Suprapubic skin (tissue), 4 donors: ENCODE measurements around the gene PAXX. TPM values are rescaled to one million over a fixed set of nuclear protein-coding genes. Genes with fewer than 3 reads are reported as not detected.
A peak's percentile ranks its signal among the peaks of the same experiment; 100 is the strongest.

Source experiments
- DNase-seq, 2 donors: peaks; one replicate each; pipeline ENCODE4 v3.0.0-alpha.2; 2019; ENCODE audit warnings: low spot score in 2 of 2
- H3K27ac ChIP-seq: fragments of 200-600 bp; sonication (generic); one replicate; pipeline ENCODE4 v1.5.1; 2019
- H3K27me3 ChIP-seq: fragments of 200-600 bp; sonication (generic); one replicate; pipeline ENCODE4 v1.5.1; 2019
- H3K36me3 ChIP-seq: fragments of 200-600 bp; sonication (generic); one replicate; pipeline ENCODE4 v1.5.1; 2019
- H3K4me1 ChIP-seq: fragments of 200-600 bp; sonication (generic); one replicate; pipeline ENCODE4 v1.5.1; 2019
- H3K4me3 ChIP-seq: fragments of 200-600 bp; sonication (generic); one replicate; pipeline ENCODE4 v1.5.1; 2019; ENCODE audit warnings: mild to moderate bottlenecking
- H3K9me3 ChIP-seq: fragments of 200-600 bp; sonication (generic); one replicate; pipeline ENCODE4 v1.5.1; 2019
- EP300 ChIP-seq: sonication (generic); formaldehyde crosslinking; IDR thresholded peaks from one replicate; pipeline ENCODE4 v1.6.1; 2017; ENCODE audit warnings: antibody characterized with exemption
- POLR2A ChIP-seq, 2 donors: fragments of 450-650 bp; IDR thresholded peaks; one replicate each; pipeline ENCODE4 v1.6.1; 2017; ENCODE audit warnings: antibody characterized with exemption in 2 of 2, mild to moderate bottlenecking in 2 of 2, moderate library complexity in 2 of 2
- POLR2AphosphoS5 ChIP-seq, 3 donors: sonication (generic); formaldehyde crosslinking; IDR thresholded peaks; one replicate each; pipeline ENCODE4 v1.6.1; 2017; ENCODE audit warnings: antibody characterized with exemption in 3 of 3
- WGBS: methylation state at CpG from one replicate; pipeline ENCODE4 v1.1.5; 2018; 5-methylcytosine and 5-hydroxymethylcytosine counted together
- total RNA-seq, 4 donors: library from RNA; depleted of rRNA; stranded (reverse); fragments of >200 nt; gene quantifications; one replicate each; pipeline ENCODE4 v1.1.0, GENCODE V29; 2016
- TF ChIP-seq, protein P1 (sequence below), 2 donors: fragments of 200-600 bp in 1 of 2; fragments of 450-650 bp in 1 of 2; sonication (generic) in 1 of 2; IDR thresholded peaks; one replicate each; pipeline ENCODE4 v1.5.1; 2016 to 2019; ENCODE audit warnings: antibody characterized with exemption in 2 of 2, mild to moderate bottlenecking in 1 of 2, moderate library complexity in 1 of 2

The PAXX gene
- total RNA-seq, result 10 to 100 TPM; 43.2 to 68.6 (median 61.5) TPM

GRCh38 chr9:136991993-136992818 lies at the start of gene PAXX:
Gene PAXX, plus strand, starts transcription at chr9:136992422. Its CDS starts 22 bp downstream, at chr9:136992444.
- Histone ChIP-seq H3K27ac (peak within 1 kb of the TSS; percentile 82), H3K4me3 (peak within 1 kb of the TSS; percentile 82), H3K9me3 (no peaks in the 10 kb centered on the region), H3K4me1 (peaks cover 56% of the 10 kb centered on the region), H3K36me3 (no peaks in the 10 kb centered on the region), H3K27me3 (no peaks in the 10 kb centered on the region)
- peak; percentile 92 to 93 for DNase-seq
- TF ChIP-seq EP300, result no peak
- no peak for TF ChIP-seq POLR2AphosphoS5 (IDR thresholded peaks at IDR 0.05)
- no peak for TF ChIP-seq POLR2A (IDR thresholded peaks at IDR 0.05)
- TF ChIP-seq, protein P1, sequence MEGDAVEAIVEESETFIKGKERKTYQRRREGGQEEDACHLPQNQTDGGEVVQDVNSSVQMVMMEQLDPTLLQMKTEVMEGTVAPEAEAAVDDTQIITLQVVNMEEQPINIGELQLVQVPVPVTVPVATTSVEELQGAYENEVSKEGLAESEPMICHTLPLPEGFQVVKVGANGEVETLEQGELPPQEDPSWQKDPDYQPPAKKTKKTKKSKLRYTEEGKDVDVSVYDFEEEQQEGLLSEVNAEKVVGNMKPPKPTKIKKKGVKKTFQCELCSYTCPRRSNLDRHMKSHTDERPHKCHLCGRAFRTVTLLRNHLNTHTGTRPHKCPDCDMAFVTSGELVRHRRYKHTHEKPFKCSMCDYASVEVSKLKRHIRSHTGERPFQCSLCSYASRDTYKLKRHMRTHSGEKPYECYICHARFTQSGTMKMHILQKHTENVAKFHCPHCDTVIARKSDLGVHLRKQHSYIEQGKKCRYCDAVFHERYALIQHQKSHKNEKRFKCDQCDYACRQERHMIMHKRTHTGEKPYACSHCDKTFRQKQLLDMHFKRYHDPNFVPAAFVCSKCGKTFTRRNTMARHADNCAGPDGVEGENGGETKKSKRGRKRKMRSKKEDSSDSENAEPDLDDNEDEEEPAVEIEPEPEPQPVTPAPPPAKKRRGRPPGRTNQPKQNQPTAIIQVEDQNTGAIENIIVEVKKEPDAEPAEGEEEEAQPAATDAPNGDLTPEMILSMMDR (IDR thresholded peaks at IDR 0.05), result no peak
- WGBS, result under 1% methylated on average over 26 of the region's 92 CpGs

DNA sequence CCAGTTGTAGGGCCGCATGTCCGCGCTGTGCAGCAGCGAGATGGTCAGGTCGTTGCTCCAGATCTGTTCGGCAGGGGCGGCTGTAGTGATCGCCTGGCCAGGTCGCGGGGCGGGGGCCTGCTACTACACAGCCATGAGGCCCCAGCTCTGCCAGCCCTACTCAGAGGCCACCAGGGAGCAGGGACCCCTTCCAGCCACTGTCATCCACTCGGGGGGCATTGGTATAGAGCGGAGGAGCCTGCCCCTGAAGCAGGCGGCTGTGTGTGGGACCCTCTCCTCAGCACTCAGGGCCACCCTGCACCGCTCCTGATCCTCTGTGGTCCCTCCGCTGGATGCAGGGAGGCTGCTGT lies 49.4 kb upstream of the PAXX start:
- Histone ChIP-seq H3K27ac (no peak overlapping the region), H3K9me3 (no peaks in the 10 kb centered on the region), H3K4me3 (peak overlapping the region; percentile 83), H3K27me3 (no peaks in the 10 kb centered on the region), H3K4me1 (peaks cover 29% of the 10 kb centered on the region), H3K36me3 (peaks cover 40% of the 10 kb centered on the region)
- peak; percentile 63 to 76 for DNase-seq
- TF ChIP-seq POLR2A (IDR thresholded peaks at IDR 0.05) (no peak), POLR2AphosphoS5 (IDR thresholded peaks at IDR 0.05) (no peak), EP300 (no peak)
- 96% methylated on average over 12 of the region's 16 CpGs for WGBS

DNA sequence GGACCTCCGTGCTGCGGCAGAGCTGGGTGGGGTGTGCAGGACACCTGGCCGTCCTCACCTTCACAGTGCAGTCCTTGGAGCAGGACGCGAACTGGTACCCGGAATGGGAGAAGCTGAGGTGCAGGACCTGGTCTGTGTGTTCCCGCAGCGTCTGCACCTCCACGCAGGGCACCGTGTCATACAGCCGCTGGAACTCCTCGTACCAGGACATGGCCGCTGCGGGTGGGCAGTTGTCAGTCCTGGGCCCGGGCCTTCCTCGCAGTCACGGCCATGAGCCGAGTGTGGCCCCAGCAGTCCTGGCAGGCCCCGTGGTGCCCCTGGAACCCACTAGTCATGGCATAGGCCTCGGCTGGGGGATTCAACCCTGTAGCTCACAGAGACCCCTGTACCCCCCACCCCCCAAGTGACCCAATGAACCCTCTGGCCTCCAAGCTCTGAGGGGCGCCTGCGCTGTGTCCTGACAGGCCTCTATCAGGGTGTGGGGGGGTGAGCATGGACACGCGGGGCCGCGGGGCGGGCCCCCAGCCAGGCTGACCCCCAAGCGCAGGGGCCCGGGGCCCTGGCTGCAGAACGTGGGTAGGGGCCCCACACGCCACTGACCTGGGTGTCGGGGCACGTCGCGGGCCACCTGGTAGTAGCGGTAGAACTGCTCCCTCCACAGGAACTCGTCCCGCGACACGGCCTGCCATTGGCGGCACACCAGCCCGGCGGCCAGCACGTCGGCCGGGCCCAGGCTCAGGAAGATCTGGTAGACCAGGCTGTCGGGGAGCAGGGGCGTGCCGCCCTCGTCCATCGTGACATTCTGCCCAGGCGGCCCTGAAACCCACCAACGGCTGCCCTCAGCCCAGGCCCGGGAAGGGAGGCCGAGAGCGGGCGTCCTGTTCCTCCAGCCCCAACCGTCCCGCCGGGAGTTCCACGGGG lies 48.7 kb upstream of the PAXX start:
- no CpG with 5 or more reads among the region's 61 CpGs for WGBS
- H3K27ac ChIP-seq, result peak overlapping the region; percentile 86
- peaks cover 35% of the 10 kb centered on the region for H3K4me1 ChIP-seq
- DNase-seq, result peak; percentile 76 to 79
- H3K9me3 ChIP-seq, result no peaks in the 10 kb centered on the region
- TF ChIP-seq POLR2AphosphoS5 (IDR thresholded peaks at IDR 0.05) (no peak), POLR2A (IDR thresholded peaks at IDR 0.05) (no peak), EP300 (no peak)
- TF ChIP-seq, protein P1 (IDR thresholded peaks at IDR 0.05), result no peak
- peaks cover 40% of the 10 kb centered on the region for H3K36me3 ChIP-seq
- H3K4me3 ChIP-seq, result peak overlapping the region; percentile 83
- no peaks in the 10 kb centered on the region for H3K27me3 ChIP-seq

GRCh38 chr9:136944212-136944518 lies 48.1 kb upstream of the PAXX start:
- DNase-seq, result no peak
- WGBS, result no CpG with 5 or more reads among the region's 45 CpGs
- Histone ChIP-seq H3K27me3 (no peaks in the 10 kb centered on the region), H3K27ac (peak overlapping the region; percentile 86), H3K4me1 (peaks cover 36% of the 10 kb centered on the region), H3K4me3 (peak overlapping the region; percentile 83), H3K36me3 (peaks cover 39% of the 10 kb centered on the region), H3K9me3 (no peaks in the 10 kb centered on the region)
- no peak for TF ChIP-seq EP300
- TF ChIP-seq, protein P1 (IDR thresholded peaks at IDR 0.05), result no peak
- TF ChIP-seq POLR2A (IDR thresholded peaks at IDR 0.05), result no peak
- no peak for TF ChIP-seq POLR2AphosphoS5 (IDR thresholded peaks at IDR 0.05)

- 20% methylated on average over 12 of the region's 74 CpGs for WGBS
- peaks cover 33% of the 10 kb centered on the region for H3K36me3 ChIP-seq
- H3K27me3 ChIP-seq, result no peaks in the 10 kb centered on the region
- H3K4me1 ChIP-seq, result peaks cover 41% of the 10 kb centered on the region
- peak; percentile 95 for DNase-seq
- peak within 1 kb of the TSS; percentile 83 for H3K4me3 ChIP-seq
- H3K27ac ChIP-seq, result peak within 1 kb of the TSS; percentile 86
- TF ChIP-seq EP300 (no peak), POLR2AphosphoS5 (IDR thresholded peaks at IDR 0.05) (peak in 1 of 3 donors; percentile 23), POLR2A (IDR thresholded peaks at IDR 0.05) (peak in 1 of 2 donors; percentile 56)
- TF ChIP-seq, protein P1 (IDR thresholded peaks at IDR 0.05), result peak; percentile 97 to 100
- no peaks in the 10 kb centered on the region for H3K9me3 ChIP-seq
Observed at GRCh38 chr9:136944519-136945332, 47.5 kb upstream of the PAXX start, which contains the start of the genes C8G and FBXW5. Gene C8G, plus strand, starts transcription at chr9:136945243. Its CDS starts 78 bp downstream, at chr9:136945321. Gene FBXW5, minus strand, starts transcription at chr9:136944738. Its CDS starts 655 bp downstream, at chr9:136944083.
